GM18505 (cell line): Measurements from ENCODE around the gene SS18L1.

Source experiments
- ATAC-seq: cut with Tn5 transposase; IDR thresholded peaks from one replicate; pipeline ENCODE4 v1.9.1; 2021; ENCODE audit not compliant: unreplicated experiment
- POLR2A ChIP-seq: IDR thresholded peaks from 4 replicates; pipeline ENCODE4 v1.6.1; 2011; ENCODE audit warnings: borderline replicate concordance; ENCODE audit not compliant: insufficient read depth, insufficient read length; ENCODE audit errors: extremely low read depth

Gene SS18L1

GRCh38 chr20:62200491-62201172 is 57.1 kb downstream of the SS18L1 start:
- no peak for ATAC-seq
- no peak for TF ChIP-seq POLR2A

- no peak for TF ChIP-seq POLR2A
- ATAC-seq: peak; percentile 62
Observed at GRCh38 chr20:62201173-62202082, 57.9 kb downstream of the SS18L1 start.

GRCh38 chr20:62202083-62202395 is 58.5 kb downstream of the SS18L1 start:
- ATAC-seq: peak; percentile 30
- TF ChIP-seq POLR2A: no peak

GRCh38 chr20:62202676-62203377 is 59.3 kb downstream of the SS18L1 start:
- no peak for TF ChIP-seq POLR2A
- no peak for ATAC-seq

- TF ChIP-seq POLR2A: no peak
- ATAC-seq: no peak
Observed at GRCh38 chr20:62203378-62204030, 59.9 kb downstream of the SS18L1 start.

- ATAC-seq: no peak
- no peak for TF ChIP-seq POLR2A
Observed at GRCh38 chr20:62205618-62206387, 62.2 kb downstream of the SS18L1 start.

- no peak for TF ChIP-seq POLR2A
- no peak for ATAC-seq
Observed at GRCh38 chr20:62206388-62206775, 62.8 kb downstream of the SS18L1 start.

- TF ChIP-seq POLR2A: no peak
- no peak for ATAC-seq
Observed at GRCh38 chr20:62208061-62208794, 64.7 kb downstream of the SS18L1 start.

GRCh38 chr20:62208795-62209755 is 65.5 kb downstream of the SS18L1 start:
- TF ChIP-seq POLR2A: no peak
- no peak for ATAC-seq

- TF ChIP-seq POLR2A: no peak
- ATAC-seq: no peak
Observed at GRCh38 chr20:62209850-62210495, 66.4 kb downstream of the SS18L1 start.
